ENCODE measurements around the gene EXOC6B. TPM values are rescaled to one million over a fixed set of nuclear protein-coding genes. Genes with fewer than 3 reads are reported as not detected.

The EXOC6B gene
- total RNA-seq, 1 donor from 2014 or later = 45.6 TPM

GRCh38 chr2:72747344-72747743 is 78.5 kb downstream of the EXOC6B start:
- no peak for TF ChIP-seq CTCF (IDR thresholded peaks at IDR 0.05; ENCODE audit: unreplicated experiment)
- Mint-ChIP-seq H3K36me3 (ENCODE audit: low read depth, unreplicated experiment) (no peaks in the 10 kb centered on the region), H3K4me3 (ENCODE audit: unreplicated experiment) (no peak overlapping the region), H3K9me3 (ENCODE audit: unreplicated experiment) (no peaks in the 10 kb centered on the region), H3K27me3 (ENCODE audit: unreplicated experiment) (no peaks in the 10 kb centered on the region), H3K4me1 (ENCODE audit: unreplicated experiment) (peaks cover 19% of the 10 kb centered on the region), H3K27ac (ENCODE audit: unreplicated experiment) (peak overlapping the region; percentile 40)
- DNase-seq (ENCODE audit: low spot score) = no peak

GRCh38 chr2:72745679-72746368 is 80.0 kb downstream of the EXOC6B start:
- Mint-ChIP-seq H3K27ac (ENCODE audit: unreplicated experiment) (no peak overlapping the region), H3K4me1 (ENCODE audit: unreplicated experiment) (peaks cover 19% of the 10 kb centered on the region), H3K9me3 (ENCODE audit: unreplicated experiment) (no peaks in the 10 kb centered on the region), H3K4me3 (ENCODE audit: unreplicated experiment) (no peak overlapping the region), H3K36me3 (ENCODE audit: low read depth, unreplicated experiment) (no peaks in the 10 kb centered on the region), H3K27me3 (ENCODE audit: unreplicated experiment) (no peaks in the 10 kb centered on the region)
- DNase-seq (ENCODE audit: low spot score) = peak; percentile 20
- TF ChIP-seq CTCF (IDR thresholded peaks at IDR 0.05; ENCODE audit: unreplicated experiment) = peak; percentile 53

GRCh38 chr2:72744049-72744448 is 81.8 kb downstream of the EXOC6B start:
- Mint-ChIP-seq H3K36me3 (ENCODE audit: low read depth, unreplicated experiment) (no peaks in the 10 kb centered on the region), H3K27ac (ENCODE audit: unreplicated experiment) (no peak overlapping the region), H3K27me3 (ENCODE audit: unreplicated experiment) (no peaks in the 10 kb centered on the region), H3K9me3 (ENCODE audit: unreplicated experiment) (no peaks in the 10 kb centered on the region), H3K4me1 (ENCODE audit: unreplicated experiment) (peaks cover 19% of the 10 kb centered on the region), H3K4me3 (ENCODE audit: unreplicated experiment) (no peak overlapping the region)
- DNase-seq (ENCODE audit: low spot score) = no peak
- no peak for TF ChIP-seq CTCF (IDR thresholded peaks at IDR 0.05; ENCODE audit: unreplicated experiment)

- H3K27ac Mint-ChIP-seq (ENCODE audit: unreplicated experiment) = no peak overlapping the region
- peaks cover 17% of the 10 kb centered on the region for H3K4me1 Mint-ChIP-seq (ENCODE audit: unreplicated experiment)
- H3K4me3 Mint-ChIP-seq (ENCODE audit: unreplicated experiment) = no peak overlapping the region
- H3K36me3 Mint-ChIP-seq (ENCODE audit: low read depth, unreplicated experiment) = no peaks in the 10 kb centered on the region
- no peak for DNase-seq (ENCODE audit: low spot score)
- no peaks in the 10 kb centered on the region for H3K27me3 Mint-ChIP-seq (ENCODE audit: unreplicated experiment)
- no peak for TF ChIP-seq CTCF (IDR thresholded peaks at IDR 0.05; ENCODE audit: unreplicated experiment)
- H3K9me3 Mint-ChIP-seq (ENCODE audit: unreplicated experiment) = no peaks in the 10 kb centered on the region
Observed at GRCh38 chr2:72743481-72743880, 82.4 kb downstream of the EXOC6B start.

GRCh38 chr2:72738096-72738495 is 87.7 kb downstream of the EXOC6B start:
- H3K27ac Mint-ChIP-seq (ENCODE audit: unreplicated experiment) = no peak overlapping the region
- H3K9me3 Mint-ChIP-seq (ENCODE audit: unreplicated experiment) = no peaks in the 10 kb centered on the region
- no peaks in the 10 kb centered on the region for H3K36me3 Mint-ChIP-seq (ENCODE audit: low read depth, unreplicated experiment)
- H3K4me1 Mint-ChIP-seq (ENCODE audit: unreplicated experiment) = no peaks in the 10 kb centered on the region
- no peak for DNase-seq (ENCODE audit: low spot score)
- H3K4me3 Mint-ChIP-seq (ENCODE audit: unreplicated experiment) = no peak overlapping the region
- no peak for TF ChIP-seq CTCF (IDR thresholded peaks at IDR 0.05; ENCODE audit: unreplicated experiment)
- H3K27me3 Mint-ChIP-seq (ENCODE audit: unreplicated experiment) = no peaks in the 10 kb centered on the region
